Activated T-cell treated with anti-CD3 and anti-CD28 coated beads, Interleukin-2, amount 50 U/mL, for 4 hours (primary cell): Measurements from ENCODE around the gene TMEM132A. TPM values are rescaled to one million over a fixed set of nuclear protein-coding genes. Genes with fewer than 3 reads are reported as not detected.

ENCODE experiments used
- ATAC-seq, 2 donors: fragments of 200-7000 bp; cut with Tn5 transposase; one replicate each; pipeline ENCODE4 v1.10.0; 2021
- DNase-seq: peaks from one replicate; pipeline ENCODE4 v3.0.0-alpha.2; 2020
- H3K27me3 Mint-ChIP-seq: one replicate; pipeline ENCODE4 v1.8.0; 2021; ENCODE audit warnings: low read depth, mixed read lengths
- H3K36me3 Mint-ChIP-seq: one replicate; pipeline ENCODE4 v1.8.0; 2022; ENCODE audit warnings: mixed read lengths; ENCODE audit not compliant: insufficient read depth
- H3K4me1 Mint-ChIP-seq: one replicate; pipeline ENCODE4 v1.8.0; 2021; ENCODE audit warnings: low read depth, mixed read lengths
- H3K4me3 Mint-ChIP-seq: one replicate; pipeline ENCODE4 v1.8.0; 2021; ENCODE audit warnings: mild to moderate bottlenecking, moderate library complexity, mixed read lengths
- H3K9me3 Mint-ChIP-seq: one replicate; pipeline ENCODE4 v1.8.0; 2021; ENCODE audit warnings: mixed read lengths
- total RNA-seq, 3 donors: library from RNA; stranded (reverse); gene quantifications; one replicate each; pipeline ENCODE4 v1.2.1, GENCODE V29; 2021

Gene TMEM132A
- total RNA-seq, 3 donors from 2014 or later, result 0.84 to 1.4 (median 1.4) TPM

DNA sequence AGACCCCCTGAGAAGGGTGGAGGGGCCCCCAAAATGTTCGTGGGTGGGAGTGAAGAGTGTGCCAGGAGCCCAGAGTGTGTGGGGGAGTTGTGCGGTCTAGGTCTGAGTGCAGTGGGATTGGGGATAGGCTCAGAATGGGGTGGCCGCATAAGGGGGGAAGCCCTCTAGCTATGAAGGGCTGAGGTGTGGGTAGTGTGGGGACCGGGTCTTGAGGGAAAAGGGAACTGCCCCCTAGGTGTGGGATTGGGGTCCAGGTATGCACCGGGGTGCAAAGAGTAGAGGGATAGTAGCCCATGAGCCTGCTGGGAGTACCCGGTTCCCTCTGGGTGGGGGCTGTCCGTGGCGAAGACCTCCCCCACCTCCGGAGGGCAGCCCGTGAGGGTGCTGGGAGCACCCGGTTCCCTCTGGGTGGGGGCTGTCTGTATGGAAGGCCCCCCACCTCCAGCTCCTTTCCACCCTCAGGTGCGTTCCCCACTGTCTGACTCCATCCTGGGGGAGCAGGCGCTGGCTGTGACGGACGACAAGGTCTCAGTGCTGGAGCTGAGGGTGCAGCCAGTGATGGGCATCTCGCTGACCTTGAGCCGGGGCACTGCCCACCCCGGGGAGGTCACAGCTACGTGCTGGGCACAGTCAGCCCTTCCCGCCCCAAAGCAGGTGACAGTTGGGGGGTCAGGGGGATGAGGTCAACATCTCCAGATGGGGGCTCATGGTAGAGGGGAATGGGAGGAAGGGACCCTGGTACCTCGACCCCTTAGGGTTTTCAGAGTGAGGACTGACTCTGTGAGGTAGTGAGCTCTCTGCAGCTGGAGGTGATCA is 10.7 kb downstream of the TMEM132A start:
- Mint-ChIP-seq H3K4me1 (no peaks in the 10 kb centered on the region), H3K36me3 (no peaks in the 10 kb centered on the region), H3K27me3 (no peaks in the 10 kb centered on the region), H3K4me3 (no peak overlapping the region), H3K9me3 (no peaks in the 10 kb centered on the region)
- no peak for ATAC-seq
- DNase-seq, result no peak

DNA sequence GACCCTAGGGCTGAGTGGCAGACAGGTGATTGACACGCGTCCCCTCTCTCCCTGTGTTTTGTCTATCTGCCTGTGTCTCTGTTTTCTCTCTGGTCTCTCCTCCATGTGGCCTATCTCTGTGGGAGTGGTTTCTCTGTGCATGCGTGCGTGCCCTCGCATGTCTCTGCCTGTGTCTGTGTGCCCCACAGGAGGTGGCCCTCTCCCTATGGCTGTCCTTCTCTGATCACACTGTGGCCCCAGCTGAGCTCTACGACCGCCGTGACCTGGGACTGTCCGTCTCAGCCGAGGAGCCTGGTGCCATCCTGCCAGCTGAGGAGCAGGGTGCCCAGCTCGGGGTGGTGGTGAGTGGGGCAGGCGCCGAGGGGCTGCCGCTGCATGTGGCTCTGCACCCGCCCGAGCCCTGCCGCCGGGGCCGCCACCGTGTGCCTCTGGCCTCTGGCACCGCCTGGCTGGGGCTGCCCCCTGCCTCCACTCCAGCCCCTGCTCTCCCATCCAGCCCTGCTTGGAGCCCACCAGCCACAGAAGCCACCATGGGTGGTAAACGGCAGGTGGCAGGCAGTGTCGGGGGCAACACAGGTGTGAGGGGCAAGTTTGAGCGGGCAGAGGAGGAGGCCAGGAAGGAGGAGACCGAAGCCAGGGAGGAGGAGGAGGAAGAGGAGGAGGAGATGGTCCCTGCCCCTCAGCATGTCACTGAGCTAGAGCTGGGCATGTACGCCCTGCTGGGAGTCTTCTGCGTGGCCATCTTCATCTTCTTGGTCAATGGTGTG is 11.6 kb downstream of the TMEM132A start:
- H3K4me1 Mint-ChIP-seq, result no peaks in the 10 kb centered on the region
- no peak for DNase-seq
- no peak overlapping the region for H3K4me3 Mint-ChIP-seq
- no peaks in the 10 kb centered on the region for H3K27me3 Mint-ChIP-seq
- no peaks in the 10 kb centered on the region for H3K9me3 Mint-ChIP-seq
- H3K36me3 Mint-ChIP-seq, result no peaks in the 10 kb centered on the region
- no peak for ATAC-seq

DNA sequence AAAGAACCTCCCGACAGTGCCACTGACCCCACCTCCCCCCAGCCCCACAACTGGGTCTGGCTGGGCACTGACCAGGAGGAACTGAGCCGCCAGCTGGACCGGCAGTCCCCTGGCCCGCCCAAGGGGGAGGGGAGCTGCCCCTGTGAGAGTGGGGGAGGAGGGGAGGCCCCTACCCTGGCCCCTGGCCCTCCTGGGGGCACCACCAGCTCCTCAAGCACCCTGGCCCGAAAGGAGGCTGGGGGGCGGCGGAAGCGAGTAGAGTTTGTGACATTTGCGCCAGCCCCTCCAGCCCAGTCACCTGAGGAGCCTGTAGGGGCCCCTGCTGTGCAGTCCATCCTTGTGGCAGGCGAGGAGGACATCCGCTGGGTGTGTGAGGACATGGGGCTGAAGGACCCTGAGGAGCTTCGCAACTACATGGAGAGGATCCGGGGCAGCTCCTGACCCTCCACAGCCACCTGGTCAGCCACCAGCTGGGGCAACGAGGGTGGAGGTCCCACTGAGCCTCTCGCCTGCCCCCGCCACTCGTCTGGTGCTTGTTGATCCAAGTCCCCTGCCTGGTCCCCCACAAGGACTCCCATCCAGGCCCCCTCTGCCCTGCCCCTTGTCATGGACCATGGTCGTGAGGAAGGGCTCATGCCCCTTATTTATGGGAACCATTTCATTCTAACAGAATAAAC is 12.3 kb downstream of the TMEM132A start:
- no peak for ATAC-seq
- Mint-ChIP-seq H3K4me3 (no peak overlapping the region), H3K36me3 (peaks cover 2% of the 10 kb centered on the region), H3K9me3 (no peaks in the 10 kb centered on the region), H3K4me1 (no peaks in the 10 kb centered on the region), H3K27me3 (no peaks in the 10 kb centered on the region)
- DNase-seq, result no peak

DNA sequence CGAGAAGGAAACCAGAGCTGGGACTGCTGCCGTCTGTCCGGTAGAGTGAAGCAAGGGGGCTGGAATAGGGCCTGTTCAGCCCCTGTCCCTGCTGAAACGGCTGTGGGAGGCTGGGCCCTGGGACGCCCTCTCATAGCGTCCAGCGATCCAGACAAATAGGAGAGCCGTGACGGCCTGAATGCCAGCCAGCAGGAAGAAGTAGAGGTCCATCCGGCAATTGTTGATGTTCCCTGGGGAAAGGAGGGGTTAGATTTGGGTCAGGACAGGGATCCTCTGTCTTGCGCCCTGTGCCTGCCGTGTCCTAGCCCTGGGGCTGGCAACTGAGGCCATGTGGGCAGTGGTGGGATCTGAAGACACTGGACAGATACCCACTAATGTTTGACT is 12.9 kb downstream of the TMEM132A start:
- no peak for DNase-seq
- Mint-ChIP-seq H3K9me3 (no peaks in the 10 kb centered on the region), H3K36me3 (peaks cover 2% of the 10 kb centered on the region), H3K4me1 (no peaks in the 10 kb centered on the region), H3K27me3 (no peaks in the 10 kb centered on the region), H3K4me3 (no peak overlapping the region)
- no peak for ATAC-seq

DNA sequence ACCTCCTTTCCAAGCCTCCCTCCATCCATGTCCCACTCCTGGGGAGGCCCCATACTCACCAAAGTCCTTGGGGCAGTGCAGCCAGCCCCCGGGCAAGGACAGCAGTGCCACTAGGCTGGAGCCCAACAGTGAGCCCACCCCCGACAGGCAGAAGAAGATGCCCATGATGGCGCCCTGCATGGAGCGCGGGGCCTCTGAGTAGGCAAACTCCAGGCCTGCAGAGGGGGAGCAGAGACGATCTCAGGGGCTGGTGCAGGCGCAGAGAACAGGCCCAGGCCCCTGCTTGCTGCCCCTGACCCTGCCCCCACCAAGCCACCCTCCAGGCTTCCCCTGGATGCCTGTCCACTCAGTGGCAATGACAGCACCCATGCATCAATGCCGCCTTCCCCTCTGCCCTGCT is 13.6 kb downstream of the TMEM132A start:
- DNase-seq, result no peak
- H3K9me3 Mint-ChIP-seq, result no peaks in the 10 kb centered on the region
- no peak overlapping the region for H3K4me3 Mint-ChIP-seq
- no peak for ATAC-seq
- no peaks in the 10 kb centered on the region for H3K4me1 Mint-ChIP-seq
- peaks cover 2% of the 10 kb centered on the region for H3K36me3 Mint-ChIP-seq
- no peaks in the 10 kb centered on the region for H3K27me3 Mint-ChIP-seq

DNA sequence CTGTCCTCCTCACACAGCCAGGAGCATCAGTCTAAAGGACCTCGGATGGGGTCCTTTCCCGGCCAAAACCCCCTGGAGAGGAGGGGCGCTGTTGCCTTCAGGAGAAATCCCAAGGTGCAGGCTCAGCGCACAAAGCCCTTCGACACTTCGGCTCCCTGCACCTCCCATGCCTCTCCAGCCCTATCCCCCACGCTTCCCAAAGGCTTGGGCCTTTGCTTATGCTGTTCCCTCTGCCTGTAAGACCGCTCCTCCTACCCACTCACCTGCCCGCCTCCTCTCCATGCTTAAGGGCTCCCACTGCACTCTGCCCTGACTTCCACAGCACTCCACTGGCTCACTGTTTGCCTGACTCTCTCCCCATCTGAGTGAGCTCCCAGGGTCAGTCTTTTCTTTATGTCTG is 14.2 kb downstream of the TMEM132A start:
- no peaks in the 10 kb centered on the region for H3K4me1 Mint-ChIP-seq
- DNase-seq (no peak), ATAC-seq (no peak)
- peaks cover 2% of the 10 kb centered on the region for H3K36me3 Mint-ChIP-seq
- no peaks in the 10 kb centered on the region for H3K9me3 Mint-ChIP-seq
- H3K4me3 Mint-ChIP-seq, result no peak overlapping the region
- H3K27me3 Mint-ChIP-seq, result no peaks in the 10 kb centered on the region

DNA sequence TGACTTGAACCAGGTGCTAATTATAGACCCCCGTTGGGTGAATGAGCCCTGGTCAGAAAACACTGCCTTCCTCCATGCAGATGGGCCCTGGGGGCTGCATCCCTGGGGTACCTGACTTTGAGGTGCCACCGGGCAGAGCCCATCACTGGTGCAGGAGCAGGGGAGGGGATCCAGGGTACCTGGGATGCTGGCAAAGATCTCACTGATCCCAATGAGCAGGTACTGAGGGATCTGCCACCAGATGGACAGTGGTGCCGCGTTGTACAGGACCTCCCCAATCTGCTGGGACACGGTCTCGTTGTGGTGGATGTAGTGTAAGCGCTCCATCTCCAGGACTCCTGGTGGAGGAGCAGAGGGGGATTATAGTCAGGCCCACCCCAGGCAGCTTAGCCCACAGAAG is 15.0 kb downstream of the TMEM132A start:
- no peaks in the 10 kb centered on the region for H3K27me3 Mint-ChIP-seq
- H3K36me3 Mint-ChIP-seq, result peaks cover 5% of the 10 kb centered on the region
- peaks cover 3% of the 10 kb centered on the region for H3K4me1 Mint-ChIP-seq
- ATAC-seq (no peak), DNase-seq (no peak)
- H3K4me3 Mint-ChIP-seq, result no peak overlapping the region
- H3K9me3 Mint-ChIP-seq, result no peaks in the 10 kb centered on the region

DNA sequence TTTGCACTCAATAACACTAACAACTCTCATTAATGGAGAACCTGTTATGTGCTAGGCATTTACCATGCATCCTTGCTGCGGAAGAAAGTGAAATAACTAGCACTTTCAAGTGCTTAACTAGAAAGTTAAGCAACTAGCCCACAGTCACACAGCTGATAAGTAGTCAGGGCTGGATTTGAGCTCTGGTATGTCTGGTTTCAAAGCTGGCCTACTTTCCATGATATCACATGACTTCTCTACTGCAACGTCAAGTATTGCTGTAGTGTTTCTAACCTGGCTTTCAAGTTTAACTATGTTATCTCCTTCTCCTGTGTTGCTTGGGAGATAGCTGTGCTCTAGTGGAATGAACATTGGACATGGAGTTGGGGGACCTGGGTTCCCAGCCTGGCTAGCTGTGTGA is 15.6 kb downstream of the TMEM132A start:
- Mint-ChIP-seq H3K4me1 (peaks cover 3% of the 10 kb centered on the region), H3K27me3 (no peaks in the 10 kb centered on the region), H3K36me3 (peaks cover 5% of the 10 kb centered on the region), H3K4me3 (no peak overlapping the region), H3K9me3 (no peaks in the 10 kb centered on the region)
- ATAC-seq, result no peak
- no peak for DNase-seq

DNA sequence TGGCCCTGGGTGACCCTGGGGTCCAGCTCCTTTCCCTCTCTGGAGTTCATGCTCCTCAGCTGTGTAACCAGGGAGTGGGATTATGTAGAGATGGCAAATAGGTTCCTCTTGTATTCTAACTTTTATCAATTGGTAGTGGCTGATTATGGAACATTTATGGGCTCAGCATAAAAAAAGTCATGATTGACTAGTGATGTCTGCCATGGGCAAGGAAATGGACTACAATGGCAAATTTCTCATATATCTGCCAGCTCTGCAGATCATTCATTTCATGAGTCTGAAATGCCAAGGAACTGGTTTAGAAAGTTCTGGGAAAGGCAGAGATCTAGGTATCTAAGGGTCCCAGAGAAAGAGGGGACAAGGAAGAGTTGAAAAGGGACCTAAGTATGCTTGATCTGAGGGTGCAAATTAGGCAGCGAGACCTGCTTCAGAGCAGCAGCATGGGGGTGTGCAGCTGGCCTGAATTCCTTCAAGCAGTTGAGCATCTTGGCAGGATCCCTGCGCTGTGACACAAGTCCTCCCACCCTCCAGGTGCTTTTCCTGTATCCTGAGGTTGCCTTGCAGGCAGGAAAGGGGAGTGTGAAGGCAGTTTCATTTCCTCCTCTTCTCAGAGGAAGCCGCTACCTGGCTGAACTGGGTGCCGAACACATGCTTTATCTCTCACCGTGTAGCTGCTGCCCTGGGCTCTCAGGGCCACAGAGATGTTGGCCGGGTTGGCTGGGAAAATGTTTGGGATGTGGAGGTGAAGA is 17.3 kb downstream of the TMEM132A start:
- Mint-ChIP-seq H3K9me3 (no peaks in the 10 kb centered on the region), H3K4me3 (no peak overlapping the region), H3K27me3 (no peaks in the 10 kb centered on the region), H3K36me3 (peaks cover 8% of the 10 kb centered on the region), H3K4me1 (peaks cover 3% of the 10 kb centered on the region)
- DNase-seq (no peak), ATAC-seq (no peak)

DNA sequence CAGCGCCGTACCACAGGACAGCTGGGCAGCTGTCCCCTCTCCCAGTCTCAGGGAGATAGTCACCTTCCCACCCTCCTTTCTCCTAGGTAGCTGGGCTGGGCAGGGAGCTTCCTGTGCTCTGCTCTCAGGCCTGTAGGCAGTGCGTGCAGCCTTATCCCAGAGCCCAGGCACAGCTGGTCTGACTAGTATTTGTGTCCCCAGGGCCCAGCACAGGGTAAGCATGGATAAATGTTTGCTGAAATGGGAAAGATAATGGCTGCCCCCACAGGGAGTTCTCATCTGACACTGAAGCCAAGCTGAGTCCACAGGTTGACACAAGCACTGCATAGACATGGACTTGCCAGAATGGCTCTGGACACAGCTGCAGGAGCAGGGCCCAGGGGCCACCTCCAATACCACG is 18.0 kb downstream of the TMEM132A start:
- peaks cover 8% of the 10 kb centered on the region for H3K36me3 Mint-ChIP-seq
- ATAC-seq, result no peak
- no peaks in the 10 kb centered on the region for H3K27me3 Mint-ChIP-seq

DNA sequence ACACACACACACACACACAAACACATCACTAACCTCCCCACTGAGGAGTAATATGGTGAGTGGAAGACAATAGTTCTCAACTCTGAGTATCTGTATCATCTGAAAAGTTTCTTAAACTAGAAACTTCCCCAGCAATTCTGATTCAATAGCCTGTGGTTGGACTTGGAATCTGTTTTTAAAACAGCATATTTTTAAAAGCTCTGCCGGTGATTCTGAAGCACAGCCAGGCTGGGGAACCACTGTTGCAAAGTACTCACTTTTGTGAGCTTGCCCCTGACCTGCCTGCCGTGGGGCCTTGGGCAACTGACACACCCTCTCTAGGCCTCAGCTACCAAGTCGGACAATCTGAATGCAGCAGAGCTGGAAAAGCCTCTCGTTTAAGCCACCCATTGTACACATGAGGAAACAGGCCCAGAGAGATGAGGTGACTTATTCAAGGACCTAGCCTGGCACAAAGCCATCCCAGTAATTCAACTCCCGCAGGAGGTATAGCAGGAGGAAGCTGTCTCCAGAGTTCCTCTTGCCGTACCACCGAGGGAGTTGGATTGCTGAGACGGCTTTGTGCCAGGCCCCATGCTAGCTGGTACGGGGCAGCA is 18.8 kb downstream of the TMEM132A start:
- peaks cover 8% of the 10 kb centered on the region for H3K36me3 Mint-ChIP-seq
- peaks cover 3% of the 10 kb centered on the region for H3K4me1 Mint-ChIP-seq
- H3K27me3 Mint-ChIP-seq, result no peaks in the 10 kb centered on the region
- no peak for DNase-seq
- ATAC-seq, result no peak
- no peaks in the 10 kb centered on the region for H3K9me3 Mint-ChIP-seq
- no peak overlapping the region for H3K4me3 Mint-ChIP-seq

More for the DNA sequence above, 18.0 kb downstream of the TMEM132A start:
- DNase-seq, result no peak
- peaks cover 3% of the 10 kb centered on the region for H3K4me1 Mint-ChIP-seq
- H3K4me3 Mint-ChIP-seq, result no peak overlapping the region
- no peaks in the 10 kb centered on the region for H3K9me3 Mint-ChIP-seq

DNA sequence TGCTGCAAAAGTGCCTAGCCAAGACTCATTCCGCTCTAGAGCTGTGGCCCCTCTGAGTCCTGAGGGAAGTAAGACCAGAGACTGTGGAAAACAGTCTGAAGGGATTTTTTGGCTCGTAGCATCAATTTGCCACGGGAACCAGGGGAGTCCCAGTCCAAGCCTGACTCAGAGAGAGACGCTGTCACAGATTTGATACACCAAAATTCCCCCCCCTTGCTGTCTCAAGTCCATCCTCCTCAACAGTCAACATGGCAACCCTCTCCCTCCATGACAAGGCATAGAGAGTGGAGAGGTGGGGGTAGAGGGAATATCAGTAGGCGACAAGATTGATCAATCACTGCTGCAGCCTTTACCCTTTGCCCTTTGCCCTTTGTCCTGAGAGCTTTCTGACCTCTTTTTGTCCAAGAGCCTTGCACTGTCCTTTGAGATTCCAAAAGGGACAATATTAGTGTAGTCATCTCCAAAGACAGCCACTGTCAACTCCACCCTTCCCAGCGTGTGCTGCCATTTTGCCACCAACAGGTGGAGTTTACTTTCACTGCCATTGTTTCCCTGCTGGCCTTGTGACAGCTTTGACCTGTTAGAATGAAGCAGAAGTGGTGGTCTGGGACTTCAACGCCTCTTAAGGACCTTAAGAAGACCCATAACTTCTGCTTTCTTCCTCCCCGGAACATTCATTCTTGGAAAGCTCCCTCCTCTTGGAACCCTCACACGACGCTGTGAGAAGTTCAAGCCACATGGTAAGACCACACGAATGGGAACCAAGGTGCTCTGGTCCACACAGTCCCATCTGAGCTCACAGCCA is 20.4 kb downstream of the TMEM132A start:
- Mint-ChIP-seq H3K27me3 (peaks cover 5% of the 10 kb centered on the region), H3K9me3 (no peaks in the 10 kb centered on the region), H3K4me1 (peaks cover 7% of the 10 kb centered on the region), H3K4me3 (no peak overlapping the region), H3K36me3 (peaks cover 8% of the 10 kb centered on the region)
- ATAC-seq (no peak), DNase-seq (no peak)

DNA sequence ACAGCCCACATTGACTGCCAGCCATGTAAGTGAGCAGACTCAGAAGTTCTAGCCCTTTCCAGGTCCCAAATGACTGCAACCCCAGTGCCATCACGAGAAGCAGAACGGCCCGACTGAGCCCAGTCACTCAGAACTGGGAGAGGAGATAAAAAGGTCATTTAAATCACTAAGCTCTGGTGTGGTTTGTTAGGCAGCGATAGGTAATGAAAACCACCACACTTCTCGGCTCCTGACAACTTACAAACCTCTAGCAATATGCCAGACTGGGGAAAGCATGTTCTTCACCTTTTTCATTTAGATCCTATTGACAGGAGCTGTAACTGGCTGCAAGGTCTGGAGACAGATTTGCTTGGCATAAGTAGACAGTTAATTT is 21.0 kb downstream of the TMEM132A start:
- H3K4me3 Mint-ChIP-seq, result no peak overlapping the region
- peaks cover 8% of the 10 kb centered on the region for H3K36me3 Mint-ChIP-seq
- ATAC-seq, result no peak

More for the DNA sequence above, 21.0 kb downstream of the TMEM132A start:
- Mint-ChIP-seq H3K4me1 (peaks cover 10% of the 10 kb centered on the region), H3K27me3 (peaks cover 7% of the 10 kb centered on the region), H3K9me3 (no peaks in the 10 kb centered on the region)
- DNase-seq, result no peak
